Mucosa of descending colon (tissue), 3 donors: Measurements from ENCODE around the gene COL11A2. TPM values are rescaled to one million over a fixed set of nuclear protein-coding genes. Genes with fewer than 3 reads are reported as not detected.

Source experiments
- ATAC-seq: fragments of 200-7000 bp; cut with Tn5 transposase; one replicate; pipeline ENCODE4 v1.9.1; 2020; ENCODE audit warnings: mild to moderate bottlenecking, moderate library complexity
- DNase-seq, 3 donors: peaks; one replicate each; pipeline ENCODE4 v3.0.0-alpha.2; 2020
- H3K36me3 ChIP-seq: fragments of 200-600 bp; one replicate; pipeline ENCODE4 v1.8.0; 2021; ENCODE audit warnings: low read depth, mild to moderate bottlenecking
- H3K4me1 ChIP-seq: fragments of 200-600 bp; one replicate; pipeline ENCODE4 v1.8.0; 2021; ENCODE audit warnings: low read depth, mild to moderate bottlenecking
- H3K4me3 ChIP-seq: fragments of 200-600 bp; one replicate; pipeline ENCODE4 v1.8.0; 2021; ENCODE audit warnings: mild to moderate bottlenecking
- H3K9me3 ChIP-seq: fragments of 200-600 bp; one replicate; pipeline ENCODE4 v1.8.0; 2021; ENCODE audit warnings: mild to moderate bottlenecking
- intact Hi-C, 2 donors: fragments of 100-400 bp; cut with DNase I in 1 of 2; cut with micrococcal nuclease in 1 of 2; formaldehyde crosslinking; loops; one replicate each; pipeline versions ENCODE4 v1.11.0 to v1.11.1; 2022; cut with DNase I, micrococcal nuclease
- total RNA-seq, 3 donors: library from RNA; stranded (reverse); fragmentation: NEBNext Ultra II Directional in 2 of 3; extraction: Animal tissue kit (Norgen Biotek cat#: 25700) in 2 of 3; gene quantifications; one replicate each; pipeline versions ENCODE4 v1.2.1 to v1.2.4, GENCODE V29; 2021 to 2023
- TF ChIP-seq, protein P1 (sequence below): fragments of 200-600 bp; IDR thresholded peaks from one replicate; pipeline ENCODE4 v1.8.0; 2022; ENCODE audit warnings: antibody characterized with exemption, mild to moderate bottlenecking
- donor health status: DM: no; HTN: no; CAD: no; lungs with moderate emphysema.
- donor health status: DM: no; HTN: no; CAD: no.
- donor health status: DM: no; HTN: yes; CAD: no.

The COL11A2 gene
- total RNA-seq, 3 donors from 2014 or later = 0.27 to 1.1 (median 0.52) TPM

- Histone ChIP-seq H3K4me3 (no peak overlapping the region), H3K9me3 (no peaks in the 10 kb centered on the region), H3K4me1 (peaks cover 21% of the 10 kb centered on the region), H3K36me3 (peaks cover 8% of the 10 kb centered on the region)
- ATAC-seq (no peak), DNase-seq (peak in 1 of 3 donors; percentile 46)
- TF ChIP-seq, protein P1, sequence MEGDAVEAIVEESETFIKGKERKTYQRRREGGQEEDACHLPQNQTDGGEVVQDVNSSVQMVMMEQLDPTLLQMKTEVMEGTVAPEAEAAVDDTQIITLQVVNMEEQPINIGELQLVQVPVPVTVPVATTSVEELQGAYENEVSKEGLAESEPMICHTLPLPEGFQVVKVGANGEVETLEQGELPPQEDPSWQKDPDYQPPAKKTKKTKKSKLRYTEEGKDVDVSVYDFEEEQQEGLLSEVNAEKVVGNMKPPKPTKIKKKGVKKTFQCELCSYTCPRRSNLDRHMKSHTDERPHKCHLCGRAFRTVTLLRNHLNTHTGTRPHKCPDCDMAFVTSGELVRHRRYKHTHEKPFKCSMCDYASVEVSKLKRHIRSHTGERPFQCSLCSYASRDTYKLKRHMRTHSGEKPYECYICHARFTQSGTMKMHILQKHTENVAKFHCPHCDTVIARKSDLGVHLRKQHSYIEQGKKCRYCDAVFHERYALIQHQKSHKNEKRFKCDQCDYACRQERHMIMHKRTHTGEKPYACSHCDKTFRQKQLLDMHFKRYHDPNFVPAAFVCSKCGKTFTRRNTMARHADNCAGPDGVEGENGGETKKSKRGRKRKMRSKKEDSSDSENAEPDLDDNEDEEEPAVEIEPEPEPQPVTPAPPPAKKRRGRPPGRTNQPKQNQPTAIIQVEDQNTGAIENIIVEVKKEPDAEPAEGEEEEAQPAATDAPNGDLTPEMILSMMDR = no peak
- intact Hi-C loops = no loop called here
These were observed 1.4 kb upstream of the COL11A2 start for GRCh38 chr6:33193619-33194018.

DNA sequence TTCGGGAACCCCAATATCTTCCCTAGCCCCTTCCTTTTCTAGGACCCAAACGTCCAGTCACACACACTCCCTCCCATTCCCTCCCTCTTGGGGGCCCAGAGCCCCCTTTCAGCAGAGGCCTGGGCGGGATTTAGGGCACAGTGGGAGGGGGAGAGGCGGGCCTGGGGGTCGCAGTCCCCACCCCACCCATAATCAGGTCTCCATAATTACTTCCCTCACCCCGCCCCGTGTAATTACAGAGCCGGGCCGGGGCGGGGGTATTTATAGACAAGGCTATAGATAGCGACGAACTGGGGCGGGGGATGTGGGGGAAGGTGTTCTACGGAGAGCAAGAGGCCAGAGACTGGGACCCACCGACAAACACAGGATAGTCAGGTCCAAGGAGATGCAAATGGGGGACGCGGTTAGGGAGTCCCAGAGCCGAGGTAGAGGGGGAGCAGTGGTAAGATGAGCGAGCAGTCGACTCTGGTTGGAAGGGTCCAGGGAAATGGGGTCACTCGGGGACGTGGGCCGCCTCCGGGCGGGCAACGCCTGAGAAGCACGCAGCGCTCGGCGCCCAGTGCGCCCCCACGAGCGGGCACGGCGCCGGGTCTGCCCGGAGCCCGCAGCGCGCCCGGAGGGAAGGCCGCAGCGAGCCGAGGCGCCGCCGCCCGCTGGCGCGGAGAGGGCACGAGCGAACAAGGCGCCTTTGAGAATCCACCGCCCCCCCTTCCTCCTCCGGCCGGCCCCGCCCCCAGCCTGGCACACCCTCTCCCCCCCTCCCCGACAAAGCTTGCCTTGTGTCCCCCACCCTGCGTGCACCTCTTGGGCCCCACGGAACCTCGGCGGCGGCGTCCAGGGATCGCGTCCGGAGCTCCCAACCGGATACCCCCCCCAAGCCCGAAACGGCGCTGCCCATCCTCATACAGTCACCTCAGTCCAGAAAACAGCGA, 670 bp upstream of the COL11A2 start:
- Histone ChIP-seq H3K9me3 (no peaks in the 10 kb centered on the region), H3K36me3 (peaks cover 8% of the 10 kb centered on the region), H3K4me3 (no peak overlapping the region), H3K4me1 (peaks cover 17% of the 10 kb centered on the region)
- DNase-seq = peak; percentile 24 to 58 (median 55)
- intact Hi-C loops = no loop called here
- TF ChIP-seq, protein P1 = no peak
- peak; percentile 40 for ATAC-seq

DNA sequence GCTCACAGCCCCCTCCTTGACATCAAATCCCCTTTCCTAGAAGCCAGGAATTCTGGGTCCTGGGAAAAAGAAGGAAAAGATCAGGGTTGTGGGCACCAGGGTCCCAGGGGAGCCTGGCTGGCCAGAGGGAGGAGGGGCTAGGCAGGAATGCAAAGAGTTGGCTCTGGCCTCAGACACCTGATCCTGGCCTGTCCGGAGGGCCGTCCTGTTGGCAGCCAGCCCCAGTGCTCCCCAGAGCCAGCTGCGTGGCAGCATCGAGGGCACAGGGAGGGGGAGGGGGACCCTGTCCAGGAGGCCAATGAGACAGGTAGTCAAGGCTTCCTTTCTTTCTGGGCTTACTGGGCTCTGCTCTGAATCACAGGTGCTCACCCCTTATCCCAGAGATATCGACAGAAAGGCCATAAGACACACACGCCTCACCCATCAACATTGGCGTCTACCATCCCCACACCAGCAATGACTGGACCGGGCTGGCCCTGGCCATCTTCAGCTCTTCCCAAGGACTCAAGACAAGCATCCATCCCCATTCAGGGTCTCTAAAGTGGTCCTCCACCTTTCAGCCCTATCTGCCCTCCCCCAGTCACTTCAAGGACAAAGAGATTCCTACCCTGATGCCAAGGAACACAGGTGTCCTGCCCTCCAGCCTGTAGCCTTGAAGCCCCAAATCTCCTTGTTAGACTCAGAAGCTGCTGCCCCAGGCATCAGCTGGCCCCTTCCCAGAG, 723 bp downstream of the COL11A2 start:
- H3K4me3 ChIP-seq = no peak overlapping the region
- peaks cover 10% of the 10 kb centered on the region for H3K4me1 ChIP-seq
- intact Hi-C loops = no loop called here
- TF ChIP-seq, protein P1 = no peak
- ATAC-seq (no peak), DNase-seq (peak in 1 of 3 donors; percentile 37)
- no peaks in the 10 kb centered on the region for H3K9me3 ChIP-seq
- peaks cover 8% of the 10 kb centered on the region for H3K36me3 ChIP-seq

DNA sequence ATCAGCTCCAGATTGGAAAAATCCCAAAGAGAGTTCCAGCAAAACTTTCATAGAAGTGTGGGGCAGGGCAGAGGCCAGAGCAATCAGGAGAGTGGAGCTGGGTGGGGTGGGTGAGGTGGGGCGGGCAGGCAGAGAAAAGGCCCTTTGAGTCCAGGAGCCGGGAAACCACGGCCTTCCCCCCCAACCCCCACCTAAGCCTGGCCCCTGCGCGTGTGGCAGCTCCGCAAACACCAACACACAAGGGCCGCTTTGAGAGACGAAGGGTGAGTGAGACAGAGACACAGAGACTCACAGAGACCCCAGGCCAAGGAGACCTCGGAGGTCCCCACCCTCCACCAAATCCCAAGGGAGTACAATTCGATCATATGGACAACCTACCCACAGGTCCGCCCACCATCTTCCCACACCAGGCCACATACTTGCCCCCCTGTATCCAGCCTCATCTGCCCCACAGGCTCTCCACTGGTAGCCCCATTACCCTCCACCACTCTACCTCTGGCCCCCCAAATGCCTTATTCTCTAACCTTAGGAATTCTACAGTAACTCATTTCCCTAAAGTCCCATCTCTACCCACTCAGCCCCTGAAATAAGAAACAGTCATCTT, 1.7 kb downstream of the COL11A2 start:
- Histone ChIP-seq H3K36me3 (no peaks in the 10 kb centered on the region), H3K9me3 (no peaks in the 10 kb centered on the region), H3K4me3 (no peak overlapping the region), H3K4me1 (peaks cover 10% of the 10 kb centered on the region)
- ATAC-seq = no peak
- TF ChIP-seq, protein P1 = no peak
- intact Hi-C loops = no loop called here
- DNase-seq = peak in 1 of 3 donors; percentile 32

DNA sequence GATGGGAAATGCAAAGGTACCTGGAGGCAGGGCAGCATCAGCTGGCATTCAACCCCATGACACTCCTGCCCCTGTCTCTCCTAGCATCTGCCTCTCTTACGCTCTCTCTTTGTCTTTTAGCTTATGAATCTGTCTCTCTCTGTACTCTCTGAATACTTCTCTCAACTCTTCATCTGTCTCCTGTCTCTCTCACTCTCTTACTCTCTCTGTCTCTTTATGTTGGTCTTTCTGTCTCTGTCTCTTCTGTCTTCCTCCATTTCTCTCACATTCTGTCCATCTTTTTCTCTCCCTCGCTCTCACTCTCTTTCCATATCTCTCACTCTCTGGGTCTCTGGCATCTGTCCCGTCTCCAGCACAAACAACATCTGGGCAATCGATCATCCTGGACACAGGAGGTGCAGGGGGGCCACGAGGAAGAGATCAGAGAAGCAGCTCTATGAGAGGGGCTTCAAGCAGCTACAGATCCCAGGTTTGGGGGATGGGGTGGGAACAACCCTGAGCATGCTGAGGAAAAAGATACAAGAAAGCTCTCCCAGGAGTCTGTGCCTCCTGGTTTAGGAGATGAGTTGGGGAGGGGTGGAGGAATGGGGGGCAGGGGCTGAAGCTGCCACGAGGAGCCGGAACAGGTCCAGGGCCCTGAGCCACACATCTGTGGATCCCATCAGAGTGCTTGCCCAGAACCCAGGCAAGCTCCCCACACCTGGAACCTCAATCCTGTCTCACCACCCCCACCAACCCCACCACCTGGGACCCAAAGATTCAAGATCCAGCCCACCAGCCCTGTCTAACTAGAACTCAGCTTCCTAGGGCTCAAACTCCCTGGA, 2.4 kb downstream of the COL11A2 start:
- Histone ChIP-seq H3K4me3 (no peak overlapping the region), H3K36me3 (no peaks in the 10 kb centered on the region), H3K9me3 (no peaks in the 10 kb centered on the region), H3K4me1 (peaks cover 10% of the 10 kb centered on the region)
- intact Hi-C loops = no loop called here
- no peak for DNase-seq
- no peak for ATAC-seq
- TF ChIP-seq, protein P1 = no peak
